Lower leg skin (tissue), 3 donors: ENCODE data around the gene NCBP3.

Experiments
- POLR2A ChIP-seq, 2 donors: fragments of 450-650 bp; IDR thresholded peaks; one replicate each; pipeline ENCODE4 v1.6.1; 2016 to 2017; ENCODE audit warnings: antibody characterized with exemption in 2 of 2, mild to moderate bottlenecking in 1 of 2, moderate library complexity in 1 of 2
- TF ChIP-seq, protein P1 (sequence below), 3 donors: fragments of 450-650 bp; IDR thresholded peaks; one replicate each; pipeline ENCODE4 v1.5.1; 2016; ENCODE audit warnings: antibody characterized with exemption in 3 of 3, mild to moderate bottlenecking in 3 of 3, moderate library complexity in 2 of 3

- TF ChIP-seq, protein P1, sequence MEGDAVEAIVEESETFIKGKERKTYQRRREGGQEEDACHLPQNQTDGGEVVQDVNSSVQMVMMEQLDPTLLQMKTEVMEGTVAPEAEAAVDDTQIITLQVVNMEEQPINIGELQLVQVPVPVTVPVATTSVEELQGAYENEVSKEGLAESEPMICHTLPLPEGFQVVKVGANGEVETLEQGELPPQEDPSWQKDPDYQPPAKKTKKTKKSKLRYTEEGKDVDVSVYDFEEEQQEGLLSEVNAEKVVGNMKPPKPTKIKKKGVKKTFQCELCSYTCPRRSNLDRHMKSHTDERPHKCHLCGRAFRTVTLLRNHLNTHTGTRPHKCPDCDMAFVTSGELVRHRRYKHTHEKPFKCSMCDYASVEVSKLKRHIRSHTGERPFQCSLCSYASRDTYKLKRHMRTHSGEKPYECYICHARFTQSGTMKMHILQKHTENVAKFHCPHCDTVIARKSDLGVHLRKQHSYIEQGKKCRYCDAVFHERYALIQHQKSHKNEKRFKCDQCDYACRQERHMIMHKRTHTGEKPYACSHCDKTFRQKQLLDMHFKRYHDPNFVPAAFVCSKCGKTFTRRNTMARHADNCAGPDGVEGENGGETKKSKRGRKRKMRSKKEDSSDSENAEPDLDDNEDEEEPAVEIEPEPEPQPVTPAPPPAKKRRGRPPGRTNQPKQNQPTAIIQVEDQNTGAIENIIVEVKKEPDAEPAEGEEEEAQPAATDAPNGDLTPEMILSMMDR (IDR thresholded peaks at IDR 0.05), result no peak
- TF ChIP-seq POLR2A (IDR thresholded peaks at IDR 0.05), result no peak
Measured at GRCh38 chr17:3826191-3826590, 19.9 kb downstream of the NCBP3 start.
